ENCODE data around the gene AP1AR.
"Not testable (repeated sequence)": the region's sequence is repeated elsewhere in the genome, so short reads cannot be mapped to it uniquely, and the experiment has no call there.

The AP1AR gene

GRCh38 chr4:112231779-112232713, at the start of gene AP1AR:
Gene AP1AR (plus strand): TSS chr4:112231787. CDS start chr4:112232092, 305 bp downstream.
- DNase-seq (ENCODE audit: low read depth in 3 of 3, low spot score in 1 of 3), result peak; percentile 40 to 66 (median 50)

DNA sequence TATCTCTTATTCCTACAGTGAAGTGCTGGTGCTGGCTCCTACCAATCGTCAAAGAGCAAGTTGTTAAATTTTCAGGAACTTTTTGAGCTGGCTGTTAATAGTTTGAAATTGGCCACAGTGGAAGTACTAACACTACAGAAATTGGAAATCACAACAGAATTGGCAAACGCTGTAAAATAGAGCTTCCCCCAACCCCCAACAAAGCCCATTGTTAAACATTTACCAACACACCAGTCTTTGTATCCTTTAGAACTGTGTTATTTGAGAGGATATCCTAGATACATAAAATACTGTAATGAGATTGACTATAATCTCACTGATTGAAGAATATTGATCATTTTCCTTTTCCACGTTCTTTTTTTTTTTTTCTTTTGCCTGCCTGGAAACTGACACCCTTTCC, 49.0 kb upstream of the AP1AR start:
- DNase-seq (ENCODE audit: low read depth in 3 of 3, low spot score in 1 of 3), result no peak

- DNase-seq (ENCODE audit: low read depth in 3 of 3, low spot score in 1 of 3), result no peak
Observed at GRCh38 chr4:112183252-112183651, 48.3 kb upstream of the AP1AR start.

- no peak for DNase-seq (ENCODE audit: low read depth in 3 of 3, low spot score in 1 of 3)
Observed at GRCh38 chr4:112184438-112184837, 47.1 kb upstream of the AP1AR start.

DNA sequence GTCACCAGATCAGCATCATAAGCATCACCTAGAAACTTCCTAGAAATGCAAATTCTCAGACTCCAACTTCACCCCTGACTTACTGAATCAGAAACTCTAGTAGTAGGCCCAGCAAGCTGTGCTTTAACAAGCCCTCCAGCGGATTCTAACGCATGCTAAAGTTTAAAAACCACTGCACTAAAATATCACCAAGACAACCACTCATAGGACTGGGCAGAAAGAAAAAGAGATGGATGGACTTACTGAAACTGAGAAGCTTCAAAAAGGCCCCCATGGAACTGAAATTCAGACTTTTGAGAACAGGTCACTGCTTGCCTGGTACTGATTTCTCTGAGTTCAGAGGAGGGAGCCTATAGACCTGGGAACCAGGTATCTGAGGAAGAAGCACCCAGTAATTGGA, 46.3 kb upstream of the AP1AR start:
- no peak for DNase-seq (ENCODE audit: low read depth in 3 of 3, low spot score in 1 of 3)

DNA sequence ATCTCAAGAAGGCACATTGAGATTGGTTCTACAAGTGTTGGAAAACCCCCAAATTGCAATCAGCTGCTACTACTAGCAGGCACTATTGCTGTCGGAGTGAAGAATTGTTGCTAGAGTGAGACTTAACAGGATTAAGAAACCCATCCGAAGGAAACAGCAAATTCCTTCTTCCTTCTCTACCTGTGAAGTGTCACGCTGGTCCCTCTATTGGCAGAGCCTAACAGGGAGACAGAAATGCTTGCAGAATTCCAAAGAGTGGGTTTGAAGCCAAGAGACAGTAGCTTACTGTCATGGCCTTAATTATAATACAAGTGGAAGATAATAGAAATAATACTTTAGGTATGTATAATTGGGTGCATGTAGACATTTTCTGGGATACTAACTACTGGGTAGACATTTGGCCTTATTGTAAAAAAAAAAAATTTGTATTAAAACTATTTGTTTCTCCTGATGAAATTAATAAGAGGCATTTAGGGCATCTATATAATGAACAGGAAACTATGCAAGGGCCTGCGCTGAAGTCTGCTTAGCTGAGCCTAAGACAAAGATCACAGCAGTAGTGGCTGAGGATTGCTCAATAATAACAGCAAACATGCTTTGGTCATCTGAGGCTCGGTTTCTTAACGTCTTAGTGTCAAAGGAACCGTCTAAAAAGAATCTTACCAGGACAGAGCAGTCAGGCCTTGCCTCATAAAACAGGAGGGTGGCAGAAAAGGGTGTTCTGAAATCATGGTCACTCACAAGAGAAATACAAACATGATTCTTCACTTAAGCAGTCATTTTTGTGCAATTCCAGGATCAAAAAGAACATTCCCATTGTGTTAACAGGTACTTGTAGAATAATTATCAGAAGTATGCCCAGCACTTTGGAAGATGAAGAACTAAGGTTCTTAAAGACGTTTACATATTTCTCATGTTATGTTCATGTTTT, 45.6 kb upstream of the AP1AR start:
- DNase-seq (ENCODE audit: low read depth in 3 of 3, low spot score in 1 of 3), result no peak

- DNase-seq (ENCODE audit: low read depth in 3 of 3, low spot score in 1 of 3), result no peak
Observed at GRCh38 chr4:112189754-112190153, 41.8 kb upstream of the AP1AR start.

DNA sequence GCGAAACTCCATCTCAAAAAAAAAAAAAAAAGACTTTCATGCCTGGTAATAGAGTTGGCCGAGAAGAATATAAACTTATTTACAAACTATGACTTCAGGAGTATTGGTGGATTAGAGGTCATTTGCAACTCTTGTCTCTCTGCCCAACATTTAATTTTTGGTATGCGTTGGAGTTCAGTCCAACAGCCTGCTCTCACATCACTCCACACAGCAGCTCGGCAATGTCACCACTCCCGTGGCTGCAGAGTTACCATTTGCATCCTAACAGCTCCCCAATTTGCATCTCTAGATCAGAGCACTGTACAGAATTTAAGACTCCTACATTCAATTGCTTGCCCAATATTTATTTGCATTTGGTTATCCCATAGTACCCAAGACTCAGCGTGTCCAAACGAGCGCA, 40.9 kb upstream of the AP1AR start:
- DNase-seq (ENCODE audit: low read depth in 3 of 3, low spot score in 1 of 3), result no peak

- DNase-seq (ENCODE audit: low read depth in 3 of 3, low spot score in 1 of 3), result no peak
Observed at GRCh38 chr4:112196461-112196860, 35.1 kb upstream of the AP1AR start.

GRCh38 chr4:112199041-112199440, 32.5 kb upstream of the AP1AR start:
- no peak for DNase-seq (ENCODE audit: low read depth in 3 of 3, low spot score in 1 of 3)

DNA sequence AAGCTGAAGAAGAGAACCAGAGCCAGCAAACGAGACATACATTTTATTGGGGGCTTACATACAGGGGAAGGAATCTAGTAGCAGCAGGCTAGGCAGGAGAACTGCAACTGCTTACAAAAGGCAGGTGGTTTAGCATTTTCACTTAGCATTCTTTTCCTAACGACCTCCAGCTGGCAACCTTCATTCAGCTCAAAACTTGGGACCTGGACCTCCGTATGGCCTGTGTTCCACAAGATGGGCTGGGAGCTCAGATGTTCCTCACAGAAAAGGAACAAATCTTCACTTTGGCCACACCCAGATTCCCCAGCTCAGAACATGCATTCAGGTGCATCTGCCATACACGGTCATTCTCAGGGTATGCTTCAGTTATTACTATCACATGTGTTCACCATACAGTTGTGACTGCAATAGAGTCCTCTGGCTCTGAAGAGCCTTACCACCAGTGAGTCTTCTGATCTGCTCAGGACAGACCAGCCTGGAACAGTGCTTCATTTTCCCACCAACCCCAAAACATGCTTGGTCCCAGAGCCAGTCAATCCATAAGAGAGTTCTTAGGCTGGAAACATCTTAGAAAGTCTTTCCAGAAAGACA, 29.6 kb upstream of the AP1AR start:
- no peak for DNase-seq (ENCODE audit: low read depth in 3 of 3, low spot score in 1 of 3)

GRCh38 chr4:112203593-112203992, 28.0 kb upstream of the AP1AR start:
- no peak for DNase-seq (ENCODE audit: low read depth in 3 of 3, low spot score in 1 of 3)

DNA sequence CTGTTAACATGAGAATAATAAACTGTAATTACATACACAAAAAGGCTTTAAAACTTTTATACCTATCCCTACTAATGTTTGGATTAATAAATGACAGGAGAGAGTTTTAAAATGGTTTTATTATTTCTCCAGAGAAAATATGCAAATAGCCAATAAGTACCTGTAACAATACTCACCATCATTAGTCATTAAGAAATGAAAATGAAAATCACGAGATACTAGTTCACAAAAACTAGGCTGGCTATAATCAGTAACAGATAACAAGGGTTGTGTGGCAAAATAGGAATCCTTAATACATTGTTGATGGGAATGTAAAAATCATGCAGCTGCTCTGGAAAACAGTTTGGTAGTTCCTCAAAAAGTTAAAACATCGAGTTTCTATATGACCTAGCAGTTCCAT, 25.2 kb upstream of the AP1AR start:
- no peak for DNase-seq (ENCODE audit: low read depth in 3 of 3, low spot score in 1 of 3)

DNA sequence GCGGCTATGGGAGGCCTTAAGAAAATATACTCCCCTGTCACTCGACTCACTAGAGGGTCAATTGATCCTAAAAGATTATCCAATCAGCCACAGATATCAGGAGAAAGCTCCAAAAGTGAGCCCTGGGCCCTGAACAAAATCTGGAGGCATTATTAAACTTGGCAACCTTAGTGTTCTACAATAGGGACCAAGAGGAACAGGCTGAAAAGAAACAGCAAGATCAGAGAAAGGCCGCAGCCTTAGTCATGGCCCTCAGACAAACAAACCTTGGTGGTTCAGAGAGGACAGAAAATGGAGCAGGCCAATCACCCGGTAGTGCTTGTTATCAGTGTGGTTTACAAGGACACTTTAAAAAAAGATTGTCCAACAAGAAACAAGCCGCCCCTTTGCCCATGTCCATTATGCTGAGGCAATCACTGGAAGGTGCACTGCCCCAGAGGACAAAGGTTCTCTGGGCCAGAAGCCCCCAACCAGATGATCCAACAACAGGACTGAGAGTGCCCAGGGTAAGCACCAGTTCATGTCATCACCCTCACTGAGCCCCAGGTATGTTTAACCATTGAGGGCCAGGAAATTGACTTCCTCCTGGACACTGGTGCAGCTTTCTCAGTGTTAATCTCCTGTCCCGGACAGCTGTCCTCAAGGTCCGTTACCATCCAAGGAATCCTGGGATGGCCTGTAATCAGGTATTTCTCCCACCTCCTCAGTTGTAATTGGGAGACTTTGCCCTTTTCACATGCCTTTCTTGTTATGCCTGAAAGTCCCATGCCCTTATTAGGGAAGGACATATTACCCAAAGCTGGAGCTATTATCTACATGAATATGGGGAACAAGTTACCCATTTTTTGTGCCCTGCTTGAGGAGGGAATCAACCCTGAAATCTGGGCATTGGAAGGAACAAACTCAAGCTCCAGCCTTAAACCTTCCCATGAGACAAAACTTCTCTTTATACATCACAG, 23.2 kb upstream of the AP1AR start:
- DNase-seq (ENCODE audit: low read depth in 3 of 3, low spot score in 1 of 3), result not testable (repeated sequence)

- DNase-seq (ENCODE audit: low read depth in 3 of 3, low spot score in 1 of 3), result no peak
Observed at GRCh38 chr4:112210777-112211176, 20.8 kb upstream of the AP1AR start.

- DNase-seq (ENCODE audit: low read depth in 3 of 3, low spot score in 1 of 3), result no peak
Observed at GRCh38 chr4:112213091-112213490, 18.5 kb upstream of the AP1AR start.

DNA sequence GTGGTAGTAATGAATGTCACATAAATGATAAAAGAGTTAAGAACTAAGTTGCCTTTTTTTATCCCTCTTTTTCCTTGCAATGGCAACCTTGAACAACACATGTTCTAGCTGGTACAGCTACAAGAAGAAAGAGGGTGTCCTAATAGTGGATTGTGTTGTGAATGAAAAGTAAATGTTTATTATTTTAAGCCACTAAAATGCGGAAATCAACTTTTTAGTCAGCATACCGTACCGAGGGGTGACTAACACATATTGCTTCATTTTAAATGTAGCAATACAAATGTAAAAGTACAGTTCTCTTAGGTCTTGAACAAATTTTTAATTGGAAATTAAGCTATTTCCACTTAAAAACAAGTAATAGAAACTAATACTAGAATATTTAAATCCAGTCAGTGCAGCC, 17.7 kb upstream of the AP1AR start:
- DNase-seq (ENCODE audit: low read depth in 3 of 3, low spot score in 1 of 3), result no peak

DNA sequence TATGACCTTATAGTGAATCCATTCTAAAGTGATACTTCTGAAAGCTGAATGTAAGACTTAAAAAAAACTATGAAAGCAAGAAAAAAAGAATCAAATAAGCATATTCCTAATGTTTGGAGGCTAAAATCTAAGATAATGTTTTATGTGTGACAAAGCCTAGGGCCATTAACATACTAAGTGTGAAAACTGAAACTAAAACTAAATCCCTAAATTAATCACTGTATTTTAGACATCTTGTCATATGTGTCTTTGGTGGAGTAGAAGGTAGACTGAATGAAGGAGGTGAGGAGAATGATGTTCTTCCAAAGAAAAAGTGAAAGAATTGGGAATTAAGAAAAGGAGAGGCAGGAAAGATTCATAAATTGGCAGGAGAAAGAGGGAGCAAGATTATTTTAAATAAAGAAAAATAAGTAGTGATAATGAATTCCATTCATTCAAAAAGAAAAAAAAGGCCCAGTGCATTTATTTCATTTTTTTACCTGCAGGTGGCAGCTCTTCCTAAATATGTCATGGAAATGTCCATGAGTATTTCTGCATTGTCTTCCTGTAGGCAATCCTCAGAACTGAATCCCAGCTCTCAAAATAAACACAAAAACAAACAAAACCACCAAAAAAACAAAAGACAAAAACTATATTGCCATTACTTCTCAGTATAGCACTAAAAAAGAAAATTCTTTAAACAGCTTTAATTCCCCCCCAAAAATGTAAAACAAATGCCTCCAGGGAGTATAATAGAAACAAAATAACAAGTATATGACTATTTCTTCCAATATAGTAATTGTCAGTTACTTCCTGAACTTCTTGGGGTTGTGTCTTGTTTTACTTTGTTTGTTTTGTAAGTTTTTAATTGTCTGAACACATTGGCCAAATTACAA, 17.0 kb upstream of the AP1AR start:
- DNase-seq (ENCODE audit: low read depth in 3 of 3, low spot score in 1 of 3), result no peak

DNA sequence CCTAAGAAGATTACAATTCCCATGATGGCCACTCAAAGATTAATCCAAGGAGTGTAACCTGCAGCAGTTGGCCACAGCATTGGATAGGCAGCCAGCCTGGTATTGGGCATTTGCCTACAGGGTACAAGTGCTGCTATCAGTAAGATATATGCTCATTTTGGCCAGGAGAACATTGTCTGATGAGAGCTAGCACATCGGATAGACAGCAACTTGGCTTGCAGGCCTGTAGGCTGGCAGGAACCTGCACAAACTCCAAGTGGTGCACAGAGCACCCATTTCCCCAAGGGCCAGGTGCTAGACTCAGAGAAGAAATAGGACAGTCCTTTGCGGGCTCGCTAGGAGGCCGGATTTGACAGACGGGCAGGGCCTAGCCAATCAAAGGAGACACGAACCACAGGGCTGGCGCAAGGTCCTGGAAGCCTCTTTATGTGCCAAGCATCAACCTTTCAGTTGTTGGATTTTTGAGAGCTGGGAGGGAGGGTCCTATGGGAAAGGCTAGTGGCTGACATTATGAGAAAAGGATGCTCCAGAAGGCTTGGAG, 11.7 kb upstream of the AP1AR start:
- no peak for DNase-seq (ENCODE audit: low read depth in 3 of 3, low spot score in 1 of 3)
